Measurements from ENCODE around the gene GNAZ. TPM values are rescaled to one million over a fixed set of nuclear protein-coding genes. Genes with fewer than 3 reads are reported as not detected.

GNAZ gene
- total and polyA plus RNA-seq, 4 donors, result 0.21 to 2.2 (median 0.38) TPM

- Histone ChIP-seq H3K4me1 (ENCODE audit: control insufficient read depth in 4 of 4, insufficient read depth in 4 of 4, low read length in 3 of 4) (peaks cover 2 to 29% (median 20%) of the 10 kb centered on the region in 4 donors), H3K9me3 (ENCODE audit: control insufficient read depth in 4 of 4, low read length in 3 of 4) (no peaks in the 10 kb centered on the region), H3K27me3 (ENCODE audit: control insufficient read depth in 4 of 4, insufficient read depth in 4 of 4, low read length in 3 of 4) (no peaks in the 10 kb centered on the region), H3K36me3 (ENCODE audit: control insufficient read depth in 4 of 4, insufficient read depth in 3 of 4, low read depth in 1 of 4, low read length in 3 of 4) (no peaks in the 10 kb centered on the region), H3K9ac (ENCODE audit: low read depth in 1 of 2, low read length in 2 of 2) (no peak overlapping the region), H3K4me3 (ENCODE audit: low read depth in 1 of 3, low read length in 3 of 3) (no peak overlapping the region), H3K27ac (ENCODE audit: low read depth in 1 of 2, low read length in 2 of 2) (no peak overlapping the region)
- no peak for TF ChIP-seq HNF4G (IDR thresholded peaks at IDR 0.05)
- no peak for TF ChIP-seq CTCF (IDR thresholded peaks at IDR 0.05; ENCODE audit: low read depth, low read length, missing input control)
- TF ChIP-seq EGR1 (IDR thresholded peaks at IDR 0.05; ENCODE audit: low read depth in 2 of 2), result no peak
- no peak for TF ChIP-seq SP1 (IDR thresholded peaks at IDR 0.05)
- TF ChIP-seq FOXA1 (IDR thresholded peaks at IDR 0.05), result no peak
- no peak for TF ChIP-seq JUND (IDR thresholded peaks at IDR 0.05)
- TF ChIP-seq TAF1 (conservative IDR thresholded peaks at IDR 0.05), result no peak
- TF ChIP-seq ATF3 (IDR thresholded peaks at IDR 0.05), result no peak
- TF ChIP-seq YY1 (IDR thresholded peaks at IDR 0.05), result no peak
- TF ChIP-seq REST (IDR thresholded peaks at IDR 0.05), result no peak
- TF ChIP-seq MAX (IDR thresholded peaks at IDR 0.05), result no peak
- no peak for TF ChIP-seq HNF4A (conservative IDR thresholded peaks at IDR 0.05)
- no peak for TF ChIP-seq GABPA (IDR thresholded peaks at IDR 0.05 in 1 of 2, conservative IDR thresholded peaks at IDR 0.05 in 1 of 2)
- no peak for TF ChIP-seq RXRA (IDR thresholded peaks at IDR 0.05)
- DNase-seq (ENCODE audit: low spot score), result no peak
- whole genome bisulfite sequencing, result 88% methylated on average over 10 of the region's 10 CpGs
Observed at GRCh38 chr22:23166841-23167616, 96.7 kb downstream of the GNAZ start.

- Histone ChIP-seq H3K36me3 (ENCODE audit: control insufficient read depth in 4 of 4, insufficient read depth in 3 of 4, low read depth in 1 of 4, low read length in 3 of 4) (no peaks in the 10 kb centered on the region), H3K27me3 (ENCODE audit: control insufficient read depth in 4 of 4, insufficient read depth in 4 of 4, low read length in 3 of 4) (no peaks in the 10 kb centered on the region), H3K4me1 (ENCODE audit: control insufficient read depth in 4 of 4, insufficient read depth in 4 of 4, low read length in 3 of 4) (peaks cover 2 to 22% (median 19%) of the 10 kb centered on the region in 4 donors), H3K27ac (ENCODE audit: low read depth in 1 of 2, low read length in 2 of 2) (no peak overlapping the region), H3K4me3 (ENCODE audit: low read depth in 1 of 3, low read length in 3 of 3) (no peak overlapping the region), H3K9ac (ENCODE audit: low read depth in 1 of 2, low read length in 2 of 2) (no peak overlapping the region), H3K9me3 (ENCODE audit: control insufficient read depth in 4 of 4, low read length in 3 of 4) (no peaks in the 10 kb centered on the region)
- DNase-seq (ENCODE audit: low spot score), result no peak
- 96% methylated on average over 9 of the region's 9 CpGs for WGBS
- TF ChIP-seq EGR1 (IDR thresholded peaks at IDR 0.05; ENCODE audit: low read depth in 2 of 2) (no peak), FOXA2 (IDR thresholded peaks at IDR 0.05) (no peak), GABPA (IDR thresholded peaks at IDR 0.05 in 1 of 2, conservative IDR thresholded peaks at IDR 0.05 in 1 of 2) (no peak), YY1 (IDR thresholded peaks at IDR 0.05) (no peak), TAF1 (conservative IDR thresholded peaks at IDR 0.05) (no peak), CTCF (IDR thresholded peaks at IDR 0.05; ENCODE audit: low read depth, low read length, missing input control) (no peak), RAD21 (IDR thresholded peaks at IDR 0.05) (no peak), MAX (IDR thresholded peaks at IDR 0.05) (no peak), REST (IDR thresholded peaks at IDR 0.05) (no peak), HNF4A (conservative IDR thresholded peaks at IDR 0.05) (no peak), FOXA1 (IDR thresholded peaks at IDR 0.05) (no peak), NR2F2 (IDR thresholded peaks at IDR 0.05) (no peak), HNF4G (IDR thresholded peaks at IDR 0.05) (no peak), RXRA (IDR thresholded peaks at IDR 0.05) (no peak)
Observed at GRCh38 chr22:23168391-23169042, 98.2 kb downstream of the GNAZ start.
